Measurements from ENCODE around the gene POP4. TPM values are rescaled to one million over a fixed set of nuclear protein-coding genes. Genes with fewer than 3 reads are reported as not detected.

POP4 gene
- total and polyA plus RNA-seq, 9 of the 15 experiments (the other 6 are each of a cell fraction or from before 2014, with no cell fraction given): 42.1 to 128 (median 99.0) TPM

DNA sequence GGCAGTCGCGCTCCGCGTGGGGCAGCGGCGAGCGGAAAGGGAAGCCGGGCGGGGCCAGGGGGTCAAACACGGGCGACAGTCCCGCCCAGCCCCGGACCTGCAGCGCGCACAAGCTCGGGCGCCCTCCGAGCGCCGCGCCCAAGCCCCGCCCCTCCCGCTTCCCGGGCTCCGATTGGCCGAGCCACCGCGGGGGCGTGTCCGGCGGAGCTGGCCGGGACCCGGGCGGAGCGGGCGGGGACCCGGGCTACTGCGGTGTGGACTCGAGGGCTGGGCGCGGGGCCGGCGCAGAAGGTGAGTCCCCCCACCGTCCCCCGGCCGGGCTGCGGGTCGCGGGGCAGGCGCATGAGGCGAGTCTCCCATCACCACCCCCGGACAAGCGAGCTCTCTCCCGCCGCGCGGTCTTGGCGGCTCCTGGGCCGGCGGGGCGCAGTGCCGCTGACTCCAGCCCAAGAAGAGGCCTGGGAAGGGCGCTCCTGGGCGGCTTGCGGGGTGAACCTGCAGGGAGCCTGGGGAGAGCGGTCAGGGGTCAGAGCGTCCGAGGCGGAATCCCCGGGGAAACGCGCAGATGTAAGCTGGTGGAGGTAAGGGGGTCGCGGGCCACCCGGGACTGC is 59.2 kb downstream of the POP4 start, which contains the start of gene PLEKHF1 (continued):
- TF ChIP-seq FOXK1 (CRISPR knock-in tag; IDR thresholded peaks at IDR 0.05; ENCODE audit: borderline replicate concordance): no peak
- TF ChIP-seq DEAF1 (CRISPR knock-in tag; IDR thresholded peaks at IDR 0.05): no peak
- TF ChIP-seq, protein P1, sequence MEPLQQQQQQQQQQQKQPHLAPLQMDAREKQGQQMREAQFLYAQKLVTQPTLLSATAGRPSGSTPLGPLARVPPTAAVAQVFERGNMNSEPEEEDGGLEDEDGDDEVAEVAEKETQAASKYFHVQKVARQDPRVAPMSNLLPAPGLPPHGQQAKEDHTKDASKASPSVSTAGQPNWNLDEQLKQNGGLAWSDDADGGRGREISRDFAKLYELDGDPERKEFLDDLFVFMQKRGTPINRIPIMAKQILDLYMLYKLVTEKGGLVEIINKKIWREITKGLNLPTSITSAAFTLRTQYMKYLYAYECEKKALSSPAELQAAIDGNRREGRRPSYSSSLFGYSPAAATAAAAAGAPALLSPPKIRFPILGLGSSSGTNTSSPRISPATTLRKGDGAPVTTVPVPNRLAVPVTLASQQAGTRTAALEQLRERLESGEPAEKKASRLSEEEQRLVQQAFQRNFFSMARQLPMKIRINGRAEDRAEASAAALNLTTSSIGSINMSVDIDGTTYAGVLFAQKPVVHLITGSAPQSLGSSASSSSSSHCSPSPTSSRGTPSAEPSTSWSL (CRISPR knock-in tag; IDR thresholded peaks at IDR 0.05; ENCODE audit: borderline replicate concordance): no peak
- no peak for TF ChIP-seq ZNF134 (CRISPR knock-in tag; conservative IDR thresholded peaks at IDR 0.05)
- peak; percentile 69; the same call in 1 of the 2 replicates for TF ChIP-seq MTA3 (IDR thresholded peaks at IDR 0.05; ENCODE audit: borderline replicate concordance)
- no peak for TF ChIP-seq COPS2 (conservative IDR thresholded peaks at IDR 0.05)
- TF ChIP-seq ZNF124 (CRISPR knock-in tag; IDR thresholded peaks at IDR 0.05): no peak
- TF ChIP-seq ETV1 (tag; conservative IDR thresholded peaks at IDR 0.05; ENCODE audit: low read depth): no peak
- TF ChIP-seq ZBTB7A (IDR thresholded peaks at IDR 0.05; ENCODE audit: borderline replicate concordance, control insufficient read depth, low read depth, low read length): no peak
- TF ChIP-seq ATF7 (IDR thresholded peaks at IDR 0.05): 0 out of 2 replicates have a peak, but pooled peaks have one; percentile 39
- TF ChIP-seq, protein P2, sequence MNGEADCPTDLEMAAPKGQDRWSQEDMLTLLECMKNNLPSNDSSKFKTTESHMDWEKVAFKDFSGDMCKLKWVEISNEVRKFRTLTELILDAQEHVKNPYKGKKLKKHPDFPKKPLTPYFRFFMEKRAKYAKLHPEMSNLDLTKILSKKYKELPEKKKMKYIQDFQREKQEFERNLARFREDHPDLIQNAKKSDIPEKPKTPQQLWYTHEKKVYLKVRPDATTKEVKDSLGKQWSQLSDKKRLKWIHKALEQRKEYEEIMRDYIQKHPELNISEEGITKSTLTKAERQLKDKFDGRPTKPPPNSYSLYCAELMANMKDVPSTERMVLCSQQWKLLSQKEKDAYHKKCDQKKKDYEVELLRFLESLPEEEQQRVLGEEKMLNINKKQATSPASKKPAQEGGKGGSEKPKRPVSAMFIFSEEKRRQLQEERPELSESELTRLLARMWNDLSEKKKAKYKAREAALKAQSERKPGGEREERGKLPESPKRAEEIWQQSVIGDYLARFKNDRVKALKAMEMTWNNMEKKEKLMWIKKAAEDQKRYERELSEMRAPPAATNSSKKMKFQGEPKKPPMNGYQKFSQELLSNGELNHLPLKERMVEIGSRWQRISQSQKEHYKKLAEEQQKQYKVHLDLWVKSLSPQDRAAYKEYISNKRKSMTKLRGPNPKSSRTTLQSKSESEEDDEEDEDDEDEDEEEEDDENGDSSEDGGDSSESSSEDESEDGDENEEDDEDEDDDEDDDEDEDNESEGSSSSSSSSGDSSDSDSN (IDR thresholded peaks at IDR 0.05; ENCODE audit: borderline replicate concordance in 1 of 2, low read depth in 2 of 2, low read length in 2 of 2): peak in 1 of 2 experiments; percentile 69; a peak in 1 of 4 replicates
- no peak for TF ChIP-seq KHSRP (IDR thresholded peaks at IDR 0.05)
- TF ChIP-seq NCOA2 (IDR thresholded peaks at IDR 0.05; ENCODE audit: partially characterized antibody in 2 of 2): no peak
- peak; percentile 17 for TF ChIP-seq TBP (optimal IDR thresholded peaks at IDR 0.05; ENCODE audit: low read depth, low read length)
- TF ChIP-seq, protein P3, sequence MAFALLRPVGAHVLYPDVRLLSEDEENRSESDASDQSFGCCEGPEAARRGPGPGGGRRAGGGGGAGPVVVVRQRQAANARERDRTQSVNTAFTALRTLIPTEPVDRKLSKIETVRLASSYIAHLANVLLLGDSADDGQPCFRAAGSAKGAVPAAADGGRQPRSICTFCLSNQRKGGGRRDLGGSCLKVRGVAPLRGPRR (CRISPR knock-in tag; IDR thresholded peaks at IDR 0.05): no peak
- TF ChIP-seq RCOR1 (IDR thresholded peaks at IDR 0.05; ENCODE audit: borderline replicate concordance in 1 of 2, low read depth in 2 of 2, low read length in 2 of 2): no peak

Data from K562 (cell line).